H1 (cell line): Measurements from ENCODE around the gene TMEM72. TPM values are rescaled to one million over a fixed set of nuclear protein-coding genes. Genes with fewer than 3 reads are reported as not detected.

ENCODE experiments used
- EGR1 ChIP-seq: IDR thresholded peaks from 2 replicates; pipeline ENCODE4 v1.6.1; 2011; ENCODE audit warnings: low read depth, low read length, borderline replicate concordance
- SUZ12 ChIP-seq: fragments of 200-600 bp; sonication (generic); IDR thresholded peaks from 2 replicates; pipeline ENCODE4 v1.6.1; 2012; ENCODE audit warnings: mild to moderate bottlenecking, inconsistent platforms, low read length, moderate library complexity, mixed read lengths
- TBP ChIP-seq: IDR thresholded peaks from 2 replicates; pipeline ENCODE4 v1.6.1; 2011; ENCODE audit warnings: low read depth, low read length, improper control_type of control experiment
- polyA plus RNA-seq, 7 experiments: library from polyadenylated mRNA; depleted of rRNA in 3 of 7; stranded (reverse) in 5 of 7; unstranded in 2 of 7; fragments of >200 nt in 5 of 7; fragments of 200-250 nt in 2 of 7; gene quantifications; 1 replicate in 5 of 7; 2 replicates in 1 of 7; 4 replicates in 1 of 7; pipeline versions ENCODE4 v1.2.1 to v1.2.3, GENCODE V29; 2011 to 2013; ENCODE audit warnings: missing spikeins in 2 of 7, mixed read lengths in 2 of 7
- total RNA-seq: library from RNA; stranded (reverse); fragmentation: NEBNext Ultra II Directional; extraction: Animal tissue kit (Norgen Biotek cat#: 25700); gene quantifications from 2 replicates; pipeline ENCODE4 v1.2.1, GENCODE V29; 2021

Gene TMEM72
- total and polyA plus RNA-seq, 2 of the 8 experiments (the other 6 are each of a cell fraction or from before 2014, with no cell fraction given), result not detected

GRCh38 chr10:44946205-44946604, 35.1 kb downstream of the TMEM72 start (continued):
- TF ChIP-seq EGR1 (no peak), SUZ12 (no peak), TBP (no peak)
- TF ChIP-seq, all 59 proteins: peak for 0
